GM23248 (cell line): ENCODE data around the gene MIB2.
"Not testable (repeated sequence)": the region's sequence is repeated elsewhere in the genome, so short reads cannot be mapped to it uniquely, and the experiment has no call there.

Experiments used
- EZH2 ChIP-seq: fragments of 200-600 bp; sonication (generic); IDR thresholded peaks from 2 replicates; pipeline ENCODE4 v1.6.1; 2018; ENCODE audit warnings: antibody characterized with exemption, mild to moderate bottlenecking; ENCODE audit not compliant: insufficient read depth, poor library complexity, severe bottlenecking
- EZH2phosphoT487 ChIP-seq: fragments of 200-600 bp; sonication (generic); IDR thresholded peaks from 2 replicates; pipeline ENCODE4 v1.6.1; 2018; ENCODE audit warnings: antibody characterized with exemption, moderate library complexity, mild to moderate bottlenecking, low read depth; ENCODE audit not compliant: insufficient read depth

- not testable (repeated sequence) for TF ChIP-seq EZH2phosphoT487, EZH2
These were observed 43.6 kb downstream of the MIB2 start, which contains the start of gene CDK11B for GRCh38 chr1:1658583-1659549.
